Epithelial cell of proximal tubule (primary cell): ENCODE measurements around the gene ABHD16A. TPM values are rescaled to one million over a fixed set of nuclear protein-coding genes. Genes with fewer than 3 reads are reported as not detected.
"Not testable (repeated sequence)": the region's sequence is repeated elsewhere in the genome, so short reads cannot be mapped to it uniquely, and the experiment has no call there.

Experiments used
- DNase-seq: peaks from one replicate; pipeline ENCODE4 v3.0.0-alpha.2; 2011; ENCODE audit warnings: low read depth
- H3K4me3 ChIP-seq: 2 replicates; pipeline ENCODE4 v1.5.1; 2011; ENCODE audit warnings: low read depth, mild to moderate bottlenecking, low read length
- total RNA-seq: library from RNA; depleted of rRNA; stranded (reverse); fragments of >200 nt; gene quantifications from 2 replicates; pipeline ENCODE4 v1.2.3, GENCODE V29; 2015
- TF ChIP-seq, protein P1 (sequence below): conservative IDR thresholded peaks from 2 replicates; pipeline ENCODE4 v1.5.1; 2012; ENCODE audit warnings: low read depth, mild to moderate bottlenecking, low read length

ABHD16A gene
- total RNA-seq, 1 donor from 2014 or later = 25.4 TPM

DNA sequence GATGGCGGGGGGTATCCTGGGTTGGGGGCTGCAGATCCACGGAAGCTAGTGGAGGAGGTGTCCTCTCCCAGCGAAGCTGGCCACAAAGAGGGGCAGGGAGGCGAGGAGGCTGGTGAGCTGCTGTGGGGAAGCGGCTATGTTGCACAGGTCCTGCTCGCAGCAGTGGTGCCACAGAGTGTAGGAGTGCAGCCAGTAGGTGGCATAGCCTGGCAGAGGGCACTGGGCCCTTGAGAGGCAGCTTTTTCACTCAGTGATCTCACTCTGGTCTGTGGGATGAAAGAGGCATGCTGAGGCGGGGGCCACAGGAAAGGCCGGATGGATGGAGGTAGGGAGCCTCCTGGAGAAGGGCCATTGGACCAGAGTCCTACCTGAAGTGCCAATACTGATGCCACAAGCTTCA is 9.2 kb upstream of the ABHD16A start:
- no peak overlapping the region for H3K4me3 ChIP-seq
- DNase-seq = no peak
- TF ChIP-seq, protein P1, sequence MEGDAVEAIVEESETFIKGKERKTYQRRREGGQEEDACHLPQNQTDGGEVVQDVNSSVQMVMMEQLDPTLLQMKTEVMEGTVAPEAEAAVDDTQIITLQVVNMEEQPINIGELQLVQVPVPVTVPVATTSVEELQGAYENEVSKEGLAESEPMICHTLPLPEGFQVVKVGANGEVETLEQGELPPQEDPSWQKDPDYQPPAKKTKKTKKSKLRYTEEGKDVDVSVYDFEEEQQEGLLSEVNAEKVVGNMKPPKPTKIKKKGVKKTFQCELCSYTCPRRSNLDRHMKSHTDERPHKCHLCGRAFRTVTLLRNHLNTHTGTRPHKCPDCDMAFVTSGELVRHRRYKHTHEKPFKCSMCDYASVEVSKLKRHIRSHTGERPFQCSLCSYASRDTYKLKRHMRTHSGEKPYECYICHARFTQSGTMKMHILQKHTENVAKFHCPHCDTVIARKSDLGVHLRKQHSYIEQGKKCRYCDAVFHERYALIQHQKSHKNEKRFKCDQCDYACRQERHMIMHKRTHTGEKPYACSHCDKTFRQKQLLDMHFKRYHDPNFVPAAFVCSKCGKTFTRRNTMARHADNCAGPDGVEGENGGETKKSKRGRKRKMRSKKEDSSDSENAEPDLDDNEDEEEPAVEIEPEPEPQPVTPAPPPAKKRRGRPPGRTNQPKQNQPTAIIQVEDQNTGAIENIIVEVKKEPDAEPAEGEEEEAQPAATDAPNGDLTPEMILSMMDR = peak; percentile 54

DNA sequence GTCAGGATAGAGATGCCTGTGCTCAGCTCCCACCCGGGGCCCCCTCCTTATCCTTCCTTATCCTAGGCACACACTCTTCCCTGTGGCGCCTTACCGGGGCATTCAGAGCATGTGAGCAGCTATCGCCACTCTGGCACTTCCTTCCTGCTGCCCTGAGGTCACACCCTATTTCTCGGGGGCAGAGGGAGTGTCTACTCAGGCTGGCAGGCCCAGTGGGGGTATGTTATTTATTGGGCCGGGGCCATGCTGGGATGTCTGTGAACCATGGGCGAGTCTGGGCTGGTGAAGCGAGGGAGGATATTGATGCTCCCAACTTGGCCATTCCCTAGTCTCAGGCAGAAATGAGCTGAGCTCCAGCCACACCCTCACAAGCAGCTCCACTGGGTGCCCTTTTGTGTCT is 8.1 kb upstream of the ABHD16A start:
- H3K4me3 ChIP-seq = no peak overlapping the region
- DNase-seq = no peak
- TF ChIP-seq, protein P1 = no peak

GRCh38 chr6:31710523-31711219 is 7.5 kb upstream of the ABHD16A start:
- TF ChIP-seq, protein P1 = no peak
- no peak for DNase-seq
- H3K4me3 ChIP-seq = no peak overlapping the region

DNA sequence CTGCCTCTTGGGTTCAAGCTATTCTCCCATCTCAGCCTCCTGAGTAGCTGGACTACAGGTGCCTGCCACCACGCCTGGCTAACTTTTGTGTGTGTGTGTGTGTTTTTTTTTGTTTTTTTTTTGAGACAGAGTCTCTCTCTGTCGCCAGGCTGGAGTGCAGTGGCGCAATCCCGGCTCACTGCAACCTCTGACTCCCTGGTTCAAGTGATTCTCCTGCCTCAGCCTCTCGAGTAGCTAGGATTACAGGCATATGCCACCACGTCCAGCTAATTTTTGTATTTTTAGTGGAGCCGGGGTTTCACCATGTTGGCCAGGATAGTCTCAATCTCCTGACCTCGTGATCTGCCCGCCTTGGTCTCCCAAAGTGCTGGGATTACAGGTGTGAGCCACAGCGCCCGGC is 6.0 kb upstream of the ABHD16A start:
- not testable (repeated sequence) for H3K4me3 ChIP-seq, DNase-seq

- H3K4me3 ChIP-seq = no peak overlapping the region
- DNase-seq = no peak
- TF ChIP-seq, protein P1 = no peak
Measured at GRCh38 chr6:31708224-31708623, 5.1 kb upstream of the ABHD16A start.

DNA sequence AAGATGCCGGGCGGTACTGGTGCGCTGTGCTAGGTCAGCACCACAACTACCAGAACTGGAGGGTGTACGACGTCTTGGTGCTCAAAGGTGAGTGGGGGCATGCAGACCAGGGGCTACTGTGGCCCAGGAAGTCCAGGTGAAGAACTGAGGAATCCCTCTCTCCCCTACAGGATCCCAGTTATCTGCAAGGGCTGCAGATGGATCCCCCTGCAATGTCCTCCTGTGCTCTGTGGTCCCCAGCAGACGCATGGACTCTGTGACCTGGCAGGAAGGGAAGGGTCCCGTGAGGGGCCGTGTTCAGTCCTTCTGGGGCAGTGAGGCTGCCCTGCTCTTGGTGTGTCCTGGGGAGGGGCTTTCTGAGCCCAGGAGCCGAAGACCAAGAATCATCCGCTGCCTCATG is 4.6 kb upstream of the ABHD16A start:
- DNase-seq = no peak
- TF ChIP-seq, protein P1 = no peak
- H3K4me3 ChIP-seq = no peak overlapping the region

GRCh38 chr6:31706599-31706998 is 3.5 kb upstream of the ABHD16A start, which contains the start of gene LY6G6F:
TSS of gene LY6G6F (plus strand) at chr6:31706866. CDS start at chr6:31706907, 41 bp downstream.
- no peak for DNase-seq

More at GRCh38 chr6:31706599-31706998, 3.5 kb upstream of the ABHD16A start, which contains the start of gene LY6G6F:
- TF ChIP-seq, protein P1 = no peak
- no peak within 1 kb of the TSS for H3K4me3 ChIP-seq
